Measurements from ENCODE around the gene SPATA17. TPM values are rescaled to one million over a fixed set of nuclear protein-coding genes. Genes with fewer than 3 reads are reported as not detected.

Gene SPATA17
- total and polyA plus RNA-seq, 12 donors: 0.09 to 4.4 (median 0.56) TPM; not detected in 1

GRCh38 chr1:217875229-217875628 lies 244.1 kb downstream of the SPATA17 start:
- H3K9me3 ChIP-seq (replicated peaks in 1 of 3): no peaks in the 10 kb centered on the region
- H3K4me3 ChIP-seq: no peak overlapping the region
- no peak overlapping the region for H3K27ac ChIP-seq
- TF ChIP-seq POLR2A (IDR thresholded peaks at IDR 0.05): no peak
- TF ChIP-seq CTCF (IDR thresholded peaks at IDR 0.05): no peak
- intact Hi-C loops (cut with DNase I): no loop called here
- no peak for DNase-seq
- H3K27me3 ChIP-seq: no peaks in the 10 kb centered on the region
- H3K4me1 ChIP-seq (replicated peaks in 1 of 2): no peaks in the 10 kb centered on the region
- H3K36me3 ChIP-seq (replicated peaks in 1 of 2): no peaks in the 10 kb centered on the region

GRCh38 chr1:217876401-217876800 lies 245.3 kb downstream of the SPATA17 start:
- no peak for DNase-seq
- Histone ChIP-seq H3K36me3 (replicated peaks in 1 of 2) (no peaks in the 10 kb centered on the region), H3K27me3 (no peaks in the 10 kb centered on the region), H3K4me1 (replicated peaks in 1 of 2) (no peaks in the 10 kb centered on the region), H3K27ac (no peak overlapping the region), H3K4me3 (no peak overlapping the region), H3K9me3 (replicated peaks in 1 of 3) (no peaks in the 10 kb centered on the region)
- no peak for TF ChIP-seq CTCF (IDR thresholded peaks at IDR 0.05)
- no peak for TF ChIP-seq POLR2A (IDR thresholded peaks at IDR 0.05)
- WGBS, 4 donors: 82 to 100% (median 91%) methylated on average over 1 of the region's 1 CpG
- intact Hi-C loops (cut with DNase I): no loop called here

GRCh38 chr1:217876896-217877295 lies 245.8 kb downstream of the SPATA17 start:
- no peaks in the 10 kb centered on the region for H3K27me3 ChIP-seq

GRCh38 chr1:217881131-217881543 lies 250.0 kb downstream of the SPATA17 start:
- no peaks in the 10 kb centered on the region for H3K9me3 ChIP-seq (replicated peaks in 1 of 3)
- no peak for DNase-seq
- H3K4me1 ChIP-seq (replicated peaks in 1 of 2): no peaks in the 10 kb centered on the region
- H3K4me3 ChIP-seq: no peak overlapping the region
- TF ChIP-seq POLR2A (IDR thresholded peaks at IDR 0.05) (no peak), CTCF (IDR thresholded peaks at IDR 0.05) (no peak)
- intact Hi-C loops (cut with DNase I): no loop called here
- no peaks in the 10 kb centered on the region for H3K36me3 ChIP-seq (replicated peaks in 1 of 2)
- H3K27me3 ChIP-seq: no peaks in the 10 kb centered on the region
- H3K27ac ChIP-seq: no peak overlapping the region

More at GRCh38 chr1:217876896-217877295, 245.8 kb downstream of the SPATA17 start:
- 68 to 78% (median 72%) methylated on average over 5 of the region's 5 CpGs for WGBS, 4 donors
- Histone ChIP-seq H3K4me3 (no peak overlapping the region), H3K9me3 (replicated peaks in 1 of 3) (no peaks in the 10 kb centered on the region), H3K36me3 (replicated peaks in 1 of 2) (no peaks in the 10 kb centered on the region), H3K27ac (no peak overlapping the region), H3K4me1 (replicated peaks in 1 of 2) (no peaks in the 10 kb centered on the region)
- intact Hi-C loops (cut with DNase I): no loop called here
- TF ChIP-seq POLR2A (IDR thresholded peaks at IDR 0.05): no peak
- no peak for TF ChIP-seq CTCF (IDR thresholded peaks at IDR 0.05)
- no peak for DNase-seq

All from adrenal gland (tissue), 12 donors.